ENCODE results near the gene ING5. TPM values are rescaled to one million over a fixed set of nuclear protein-coding genes. Genes with fewer than 3 reads are reported as not detected.

Gene ING5
- total RNA-seq, 1 donor from 2014 or later, result 25.6 TPM

DNA sequence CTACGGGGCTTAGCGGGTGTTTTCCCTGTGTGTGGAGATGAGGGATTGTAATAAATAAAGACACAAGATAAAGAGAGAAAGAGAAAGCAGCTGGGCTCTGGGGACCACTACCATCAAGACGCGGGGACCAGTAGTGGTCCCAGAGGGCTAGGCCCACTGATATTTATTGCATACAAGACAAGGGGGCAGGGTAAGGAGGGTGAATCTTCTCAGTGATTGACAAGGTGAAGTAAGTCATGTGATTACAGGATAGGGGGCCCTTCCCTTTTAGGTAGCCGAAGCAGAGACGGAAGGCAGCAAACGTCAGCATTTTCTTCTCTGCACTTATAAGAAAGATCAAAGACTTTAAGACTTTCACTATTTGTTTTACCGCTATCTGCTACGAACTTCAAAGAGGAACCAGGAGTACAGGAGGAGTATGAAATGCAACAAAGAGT, 70.2 kb downstream of the ING5 start:
- H3K27me3 ChIP-seq (ENCODE audit: control insufficient read depth, insufficient read depth, low read length), result peaks cover 39% of the 10 kb centered on the region

DNA sequence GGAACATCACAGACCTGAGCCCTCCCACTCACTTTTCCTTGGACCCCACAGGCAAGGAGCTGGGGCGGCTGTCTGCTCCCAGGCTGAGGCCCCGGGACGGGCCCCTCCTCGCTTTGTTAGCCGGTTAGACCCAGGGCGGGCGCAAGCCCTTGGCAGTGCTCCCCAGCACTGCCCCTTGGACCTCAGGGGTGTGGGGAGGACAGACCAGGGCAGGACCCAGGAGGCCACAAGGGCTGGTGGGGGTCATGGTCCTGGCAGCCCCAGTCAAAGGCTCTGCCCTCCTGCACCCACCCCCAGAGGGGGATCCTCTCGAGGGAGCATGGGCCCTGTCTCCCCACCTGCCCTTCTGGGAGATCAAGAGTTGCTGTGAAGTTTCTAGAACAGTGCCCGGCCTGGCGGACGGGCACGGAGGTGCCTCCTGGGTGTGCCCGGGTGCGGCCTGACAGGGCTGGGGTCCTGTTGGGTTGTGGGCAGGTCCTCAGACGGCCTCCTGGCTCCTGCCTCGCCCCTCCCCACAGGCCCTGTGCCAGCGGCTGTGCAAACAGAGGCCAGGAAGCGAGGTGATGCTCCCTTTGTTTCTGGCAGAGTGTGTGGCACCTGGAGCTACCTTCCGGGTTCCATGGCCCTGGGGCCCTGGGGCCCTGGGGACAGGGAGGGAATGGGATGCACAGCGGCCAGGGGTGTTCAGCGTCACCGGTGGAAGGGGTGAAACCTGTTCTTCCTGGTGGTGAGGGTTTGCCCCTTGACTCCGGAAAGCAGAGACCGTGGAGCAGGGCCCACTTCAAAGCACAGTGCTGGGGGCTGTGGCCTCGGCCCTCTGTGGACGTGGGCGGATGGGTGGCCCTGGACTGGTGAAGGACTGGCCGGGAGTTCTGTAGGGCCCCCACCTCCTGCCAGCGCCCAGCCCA, 71.9 kb downstream of the ING5 start:
- TF ChIP-seq, protein P1, sequence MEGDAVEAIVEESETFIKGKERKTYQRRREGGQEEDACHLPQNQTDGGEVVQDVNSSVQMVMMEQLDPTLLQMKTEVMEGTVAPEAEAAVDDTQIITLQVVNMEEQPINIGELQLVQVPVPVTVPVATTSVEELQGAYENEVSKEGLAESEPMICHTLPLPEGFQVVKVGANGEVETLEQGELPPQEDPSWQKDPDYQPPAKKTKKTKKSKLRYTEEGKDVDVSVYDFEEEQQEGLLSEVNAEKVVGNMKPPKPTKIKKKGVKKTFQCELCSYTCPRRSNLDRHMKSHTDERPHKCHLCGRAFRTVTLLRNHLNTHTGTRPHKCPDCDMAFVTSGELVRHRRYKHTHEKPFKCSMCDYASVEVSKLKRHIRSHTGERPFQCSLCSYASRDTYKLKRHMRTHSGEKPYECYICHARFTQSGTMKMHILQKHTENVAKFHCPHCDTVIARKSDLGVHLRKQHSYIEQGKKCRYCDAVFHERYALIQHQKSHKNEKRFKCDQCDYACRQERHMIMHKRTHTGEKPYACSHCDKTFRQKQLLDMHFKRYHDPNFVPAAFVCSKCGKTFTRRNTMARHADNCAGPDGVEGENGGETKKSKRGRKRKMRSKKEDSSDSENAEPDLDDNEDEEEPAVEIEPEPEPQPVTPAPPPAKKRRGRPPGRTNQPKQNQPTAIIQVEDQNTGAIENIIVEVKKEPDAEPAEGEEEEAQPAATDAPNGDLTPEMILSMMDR (IDR thresholded peaks at IDR 0.05; ENCODE audit: insufficient read depth, low read length, poor library complexity, severe bottlenecking), result no peak
- Histone ChIP-seq H3K36me3 (ENCODE audit: control insufficient read depth, insufficient read depth, low read length) (no peaks in the 10 kb centered on the region), H3K4me3 (ENCODE audit: low read depth, low read length) (no peak overlapping the region), H3K27me3 (ENCODE audit: control insufficient read depth, insufficient read depth, low read length) (peaks cover 42% of the 10 kb centered on the region)
- no peak for DNase-seq (ENCODE audit: low read depth)

More for the DNA sequence above, 70.2 kb downstream of the ING5 start:
- TF ChIP-seq, protein P1 (IDR thresholded peaks at IDR 0.05; ENCODE audit: insufficient read depth, low read length, poor library complexity, severe bottlenecking), result no peak
- DNase-seq (ENCODE audit: low read depth), result no peak
- Histone ChIP-seq H3K4me3 (ENCODE audit: low read depth, low read length) (no peak overlapping the region), H3K36me3 (ENCODE audit: control insufficient read depth, insufficient read depth, low read length) (no peaks in the 10 kb centered on the region)

DNA sequence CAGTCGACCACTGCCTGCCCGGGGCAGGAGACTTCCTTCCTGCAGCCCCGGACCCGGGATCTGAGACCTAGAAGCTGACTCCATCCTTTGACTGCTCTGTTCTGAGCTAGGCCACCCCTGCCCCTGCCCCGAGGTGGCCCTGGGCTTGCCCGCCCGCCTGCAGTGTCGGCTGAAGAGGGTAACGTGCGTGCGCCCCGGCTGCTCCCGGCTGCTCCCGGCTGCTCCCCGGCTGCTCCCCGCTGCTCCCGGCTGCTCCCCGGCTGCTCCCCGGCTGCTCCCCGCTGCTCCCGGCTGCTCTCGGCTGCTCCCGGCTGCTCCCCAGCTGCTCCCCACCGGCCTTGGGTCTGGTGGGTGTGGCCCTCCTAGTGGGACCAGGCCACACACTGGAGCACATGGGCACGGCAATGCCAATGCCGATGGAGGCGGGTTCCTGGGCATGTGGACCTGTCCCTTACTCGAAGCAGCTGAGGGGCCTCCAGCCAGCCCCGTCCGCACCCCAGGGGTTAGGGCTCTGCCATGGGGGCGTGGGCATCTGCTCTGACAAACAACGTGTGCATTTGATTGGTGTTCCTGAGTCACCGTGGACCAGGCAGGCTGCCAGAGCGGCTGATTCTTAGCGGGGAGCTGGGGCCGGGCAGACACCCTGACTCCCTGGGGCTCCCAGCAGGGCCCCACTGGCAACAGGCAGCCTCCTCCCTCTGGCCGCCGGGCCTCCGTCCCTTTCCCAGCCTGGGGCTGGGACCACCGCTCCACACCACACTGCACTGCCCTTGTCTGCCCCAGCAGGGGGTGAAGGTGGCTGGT, 72.8 kb downstream of the ING5 start:
- DNase-seq (ENCODE audit: low read depth), result no peak
- Histone ChIP-seq H3K36me3 (ENCODE audit: control insufficient read depth, insufficient read depth, low read length) (no peaks in the 10 kb centered on the region), H3K27me3 (ENCODE audit: control insufficient read depth, insufficient read depth, low read length) (peaks cover 42% of the 10 kb centered on the region), H3K4me3 (ENCODE audit: low read depth, low read length) (no peak overlapping the region)
- TF ChIP-seq, protein P1 (IDR thresholded peaks at IDR 0.05; ENCODE audit: insufficient read depth, low read length, poor library complexity, severe bottlenecking), result no peak

GRCh38 chr2:241775223-241776177, 73.7 kb downstream of the ING5 start:
- Histone ChIP-seq H3K27me3 (ENCODE audit: control insufficient read depth, insufficient read depth, low read length) (peaks cover 42% of the 10 kb centered on the region), H3K4me3 (ENCODE audit: low read depth, low read length) (no peak overlapping the region), H3K36me3 (ENCODE audit: control insufficient read depth, insufficient read depth, low read length) (no peaks in the 10 kb centered on the region)
- TF ChIP-seq, protein P1 (IDR thresholded peaks at IDR 0.05; ENCODE audit: insufficient read depth, low read length, poor library complexity, severe bottlenecking), result no peak
- no peak for DNase-seq (ENCODE audit: low read depth)
